Prostate gland (tissue), 2 donors: Measurements from ENCODE around the gene GRIN3B. TPM values are rescaled to one million over a fixed set of nuclear protein-coding genes. Genes with fewer than 3 reads are reported as not detected.
A peak's percentile ranks its signal among the peaks of the same experiment; 100 is the strongest.

Source experiments
- DNase-seq: peaks from one replicate; pipeline ENCODE4 v3.0.0-alpha.2; 2019; ENCODE audit warnings: low spot score
- H3K27ac ChIP-seq, 2 donors: fragments of 200-600 bp; sonication (generic); 2 replicates each; pipeline ENCODE4 v1.5.1; 2017 to 2019
- H3K27me3 ChIP-seq: fragments of 200-600 bp; sonication (generic); replicated peaks from 2 replicates; pipeline ENCODE4 v1.5.1; 2019; ENCODE audit not compliant: insufficient read depth
- H3K36me3 ChIP-seq, 2 donors: fragments of 200-600 bp; sonication (generic); 1 replicate in 1 of 2; 2 replicates in 1 of 2; pipeline versions ENCODE4 v1.5.1 to v1.8.1; 2017 to 2019
- H3K4me1 ChIP-seq: fragments of 200-600 bp; sonication (generic); replicated peaks from 2 replicates; pipeline ENCODE4 v1.5.1; 2019
- H3K4me3 ChIP-seq, 2 donors: fragments of 200-600 bp; sonication (generic); 2 replicates each; pipeline ENCODE4 v1.5.1; 2017 to 2019
- H3K9me3 ChIP-seq: fragments of 200-600 bp; sonication (generic); 2 replicates; pipeline ENCODE4 v1.5.1; 2017
- POLR2A ChIP-seq: fragments of 450-650 bp; IDR thresholded peaks from one replicate; pipeline ENCODE4 v1.6.1; 2016; ENCODE audit warnings: antibody characterized with exemption, mild to moderate bottlenecking
- POLR2AphosphoS5 ChIP-seq: sonication (generic); formaldehyde crosslinking; IDR thresholded peaks from one replicate; pipeline ENCODE4 v1.6.1; 2017; ENCODE audit warnings: antibody characterized with exemption
- WGBS: methylation state at CpG from one replicate; pipeline ENCODE4 v1.1.5; 2018; 5-methylcytosine and 5-hydroxymethylcytosine counted together
- intact Hi-C: fragments of 100-400 bp; cut with DNase I; formaldehyde crosslinking; loops from one replicate; pipeline ENCODE4 v1.14.2; 2022
- total RNA-seq, 2 donors: library from RNA; depleted of rRNA; stranded (reverse); fragments of >200 nt; gene quantifications; one replicate each; pipeline ENCODE4 v1.1.0, GENCODE V29; 2016
- TF ChIP-seq, protein P1 (sequence below), 4 experiments: fragments of 200-600 bp in 2 of 4; fragments of 450-650 bp in 2 of 4; sonication (generic) in 2 of 4; IDR thresholded peaks; 1 replicate in 3 of 4; 2 replicates in 1 of 4; pipeline ENCODE4 v1.5.1; 2016 to 2019; ENCODE audit warnings: antibody characterized with exemption in 4 of 4, mild to moderate bottlenecking in 2 of 4, moderate library complexity in 2 of 4

Gene GRIN3B
- total RNA-seq, 2 donors from 2014 or later: 0.34 TPM; not detected in 1

GRCh38 chr19:970695-971094, 29.5 kb upstream of the GRIN3B start:
- no peaks in the 10 kb centered on the region for H3K4me1 ChIP-seq
- TF ChIP-seq POLR2A (no peak), POLR2AphosphoS5 (no peak)
- TF ChIP-seq, protein P1, sequence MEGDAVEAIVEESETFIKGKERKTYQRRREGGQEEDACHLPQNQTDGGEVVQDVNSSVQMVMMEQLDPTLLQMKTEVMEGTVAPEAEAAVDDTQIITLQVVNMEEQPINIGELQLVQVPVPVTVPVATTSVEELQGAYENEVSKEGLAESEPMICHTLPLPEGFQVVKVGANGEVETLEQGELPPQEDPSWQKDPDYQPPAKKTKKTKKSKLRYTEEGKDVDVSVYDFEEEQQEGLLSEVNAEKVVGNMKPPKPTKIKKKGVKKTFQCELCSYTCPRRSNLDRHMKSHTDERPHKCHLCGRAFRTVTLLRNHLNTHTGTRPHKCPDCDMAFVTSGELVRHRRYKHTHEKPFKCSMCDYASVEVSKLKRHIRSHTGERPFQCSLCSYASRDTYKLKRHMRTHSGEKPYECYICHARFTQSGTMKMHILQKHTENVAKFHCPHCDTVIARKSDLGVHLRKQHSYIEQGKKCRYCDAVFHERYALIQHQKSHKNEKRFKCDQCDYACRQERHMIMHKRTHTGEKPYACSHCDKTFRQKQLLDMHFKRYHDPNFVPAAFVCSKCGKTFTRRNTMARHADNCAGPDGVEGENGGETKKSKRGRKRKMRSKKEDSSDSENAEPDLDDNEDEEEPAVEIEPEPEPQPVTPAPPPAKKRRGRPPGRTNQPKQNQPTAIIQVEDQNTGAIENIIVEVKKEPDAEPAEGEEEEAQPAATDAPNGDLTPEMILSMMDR (IDR thresholded peaks at IDR 0.05): peak in 2 of 4 experiments; percentile 9 to 33
- DNase-seq: no peak
- no peak overlapping the region for H3K4me3 ChIP-seq
- intact Hi-C loops: no loop called here
- no peaks in the 10 kb centered on the region for H3K36me3 ChIP-seq
- H3K27me3 ChIP-seq: no peaks in the 10 kb centered on the region
- 95% methylated on average over 14 of the region's 14 CpGs for WGBS
- H3K27ac ChIP-seq: no peak overlapping the region
- H3K9me3 ChIP-seq: no peaks in the 10 kb centered on the region

- no peak overlapping the region for H3K4me3 ChIP-seq
- no peak overlapping the region for H3K27ac ChIP-seq
- intact Hi-C loops: no loop called here
- no peak for TF ChIP-seq POLR2AphosphoS5
- H3K4me1 ChIP-seq: no peaks in the 10 kb centered on the region
- H3K36me3 ChIP-seq: no peaks in the 10 kb centered on the region
- DNase-seq: no peak
- no peaks in the 10 kb centered on the region for H3K27me3 ChIP-seq
- 92% methylated on average over 24 of the region's 24 CpGs for WGBS
- no peaks in the 10 kb centered on the region for H3K9me3 ChIP-seq
These were observed 28.4 kb upstream of the GRIN3B start for GRCh38 chr19:971795-972194.

GRCh38 chr19:972281-972680, 27.9 kb upstream of the GRIN3B start:
- intact Hi-C loops: no loop called here
- H3K27ac ChIP-seq: no peak overlapping the region
- H3K9me3 ChIP-seq: no peaks in the 10 kb centered on the region
- no peaks in the 10 kb centered on the region for H3K36me3 ChIP-seq
- TF ChIP-seq POLR2A (no peak), POLR2AphosphoS5 (no peak)
- TF ChIP-seq, protein P1 (IDR thresholded peaks at IDR 0.05): no peak
- 96% methylated on average over 6 of the region's 6 CpGs for WGBS
- no peak for DNase-seq
- H3K4me3 ChIP-seq: no peak overlapping the region
- H3K4me1 ChIP-seq: no peaks in the 10 kb centered on the region
- no peaks in the 10 kb centered on the region for H3K27me3 ChIP-seq

GRCh38 chr19:973726-974563, 26.3 kb upstream of the GRIN3B start:
- Histone ChIP-seq H3K4me1 (no peaks in the 10 kb centered on the region), H3K9me3 (no peaks in the 10 kb centered on the region), H3K27me3 (no peaks in the 10 kb centered on the region), H3K4me3 (no peak overlapping the region), H3K27ac (no peak overlapping the region), H3K36me3 (no peaks in the 10 kb centered on the region)
- intact Hi-C loops: no loop called here
- no peak for DNase-seq
- 80% methylated on average over 28 of the region's 29 CpGs for WGBS
- TF ChIP-seq, protein P1 (IDR thresholded peaks at IDR 0.05): no peak
- TF ChIP-seq POLR2AphosphoS5 (no peak), POLR2A (no peak)

- Histone ChIP-seq H3K36me3 (no peaks in the 10 kb centered on the region), H3K4me1 (no peaks in the 10 kb centered on the region), H3K27me3 (no peaks in the 10 kb centered on the region), H3K27ac (no peak overlapping the region), H3K4me3 (no peak overlapping the region), H3K9me3 (no peaks in the 10 kb centered on the region)
- intact Hi-C loops: no loop called here
- 79% methylated on average over 31 of the region's 37 CpGs for WGBS
- TF ChIP-seq, protein P1 (IDR thresholded peaks at IDR 0.05): no peak
- TF ChIP-seq POLR2A: no peak
- no peak for TF ChIP-seq POLR2AphosphoS5
- no peak for DNase-seq
These were observed 25.5 kb upstream of the GRIN3B start for GRCh38 chr19:974564-975257.
